ENCODE measurements around the gene CAPN15. TPM values are rescaled to one million over a fixed set of nuclear protein-coding genes. Genes with fewer than 3 reads are reported as not detected.

The CAPN15 gene
- polyA plus RNA-seq, 1 donor = 45.6 TPM

DNA sequence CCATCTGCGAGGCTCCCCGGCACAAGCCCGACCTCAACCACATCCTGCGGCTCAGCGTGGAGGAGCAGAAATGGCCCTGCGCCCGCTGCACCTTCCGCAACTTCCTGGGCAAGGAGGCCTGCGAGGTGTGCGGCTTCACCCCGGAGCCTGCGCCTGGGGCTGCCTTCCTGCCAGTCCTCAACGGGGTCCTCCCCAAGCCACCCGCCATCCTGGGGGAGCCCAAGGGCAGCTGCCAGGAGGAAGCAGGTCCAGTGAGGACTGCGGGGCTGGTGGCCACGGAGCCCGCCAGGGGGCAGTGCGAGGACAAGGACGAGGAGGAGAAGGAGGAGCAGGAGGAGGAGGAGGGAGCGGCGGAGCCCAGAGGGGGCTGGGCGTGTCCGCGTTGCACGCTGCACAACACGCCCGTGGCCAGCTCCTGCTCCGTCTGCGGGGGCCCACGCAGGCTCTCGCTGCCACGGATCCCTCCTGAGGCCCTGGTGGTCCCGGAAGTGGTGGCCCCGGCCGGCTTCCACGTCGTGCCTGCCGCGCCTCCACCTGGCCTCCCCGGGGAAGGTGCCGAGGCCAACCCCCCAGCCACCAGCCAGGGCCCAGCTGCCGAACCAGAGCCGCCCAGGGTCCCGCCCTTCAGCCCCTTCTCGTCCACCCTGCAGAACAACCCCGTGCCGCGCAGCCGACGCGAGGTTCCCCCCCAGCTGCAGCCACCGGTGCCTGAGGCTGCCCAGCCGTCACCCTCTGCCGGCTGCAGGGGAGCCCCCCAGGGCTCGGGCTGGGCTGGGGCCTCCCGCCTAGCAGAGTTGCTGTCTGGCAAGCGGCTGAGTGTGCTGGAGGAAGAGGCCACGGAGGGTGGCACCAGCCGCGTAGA is 19.6 kb downstream of the CAPN15 start:
- no peak overlapping the region for H3K4me3 ChIP-seq (ENCODE audit: low read length)
- DNase-seq = peak; percentile 50 to 55
- H3K4me1 ChIP-seq (ENCODE audit: control insufficient read depth, insufficient read depth, low read length) = peaks cover 17% of the 10 kb centered on the region
- no CpG with 5 or more reads among the region's 60 CpGs for WGBS (ENCODE audit: insufficient coverage, low lambda C conversion rate)
- peaks cover 25% of the 10 kb centered on the region for H3K9me3 ChIP-seq (ENCODE audit: control insufficient read depth, low read depth, low read length)
- H3K27me3 ChIP-seq (ENCODE audit: control insufficient read depth, insufficient read depth, low read length) = no peaks in the 10 kb centered on the region
- peaks cover 46% of the 10 kb centered on the region for H3K36me3 ChIP-seq (ENCODE audit: control insufficient read depth, insufficient read depth, low read length)
- H3K27ac ChIP-seq (ENCODE audit: low read length) = no peak overlapping the region

DNA sequence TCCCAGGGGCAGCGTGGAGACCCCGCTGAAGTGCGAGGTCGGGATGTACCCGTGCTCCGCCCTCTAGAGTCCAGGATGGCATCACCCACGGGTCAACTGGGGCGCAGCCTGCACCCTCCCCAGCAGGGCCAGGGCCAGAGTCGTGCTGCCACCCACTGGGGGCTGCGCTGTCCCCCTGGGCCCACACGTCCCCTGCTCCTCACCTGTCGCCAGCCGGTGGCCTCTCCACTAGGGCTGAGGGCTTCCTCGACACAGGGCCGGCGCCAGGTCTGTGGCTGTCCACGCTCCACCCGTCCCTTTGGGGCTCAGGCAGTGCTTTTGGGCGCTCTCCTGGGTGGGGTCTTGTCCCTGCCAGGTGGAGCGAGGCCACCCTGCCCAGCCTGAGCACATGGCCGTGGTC is 21.1 kb downstream of the CAPN15 start:
- WGBS (ENCODE audit: insufficient coverage, low lambda C conversion rate) = no CpG with 5 or more reads among the region's 21 CpGs
- peaks cover 8% of the 10 kb centered on the region for H3K4me1 ChIP-seq (ENCODE audit: control insufficient read depth, insufficient read depth, low read length)
- no peak for DNase-seq
- H3K27ac ChIP-seq (ENCODE audit: low read length) = no peak overlapping the region
- H3K4me3 ChIP-seq (ENCODE audit: low read length) = no peak overlapping the region
- no peaks in the 10 kb centered on the region for H3K27me3 ChIP-seq (ENCODE audit: control insufficient read depth, insufficient read depth, low read length)
- H3K9me3 ChIP-seq (ENCODE audit: control insufficient read depth, low read depth, low read length) = peaks cover 25% of the 10 kb centered on the region
- H3K36me3 ChIP-seq (ENCODE audit: control insufficient read depth, insufficient read depth, low read length) = peaks cover 49% of the 10 kb centered on the region

DNA sequence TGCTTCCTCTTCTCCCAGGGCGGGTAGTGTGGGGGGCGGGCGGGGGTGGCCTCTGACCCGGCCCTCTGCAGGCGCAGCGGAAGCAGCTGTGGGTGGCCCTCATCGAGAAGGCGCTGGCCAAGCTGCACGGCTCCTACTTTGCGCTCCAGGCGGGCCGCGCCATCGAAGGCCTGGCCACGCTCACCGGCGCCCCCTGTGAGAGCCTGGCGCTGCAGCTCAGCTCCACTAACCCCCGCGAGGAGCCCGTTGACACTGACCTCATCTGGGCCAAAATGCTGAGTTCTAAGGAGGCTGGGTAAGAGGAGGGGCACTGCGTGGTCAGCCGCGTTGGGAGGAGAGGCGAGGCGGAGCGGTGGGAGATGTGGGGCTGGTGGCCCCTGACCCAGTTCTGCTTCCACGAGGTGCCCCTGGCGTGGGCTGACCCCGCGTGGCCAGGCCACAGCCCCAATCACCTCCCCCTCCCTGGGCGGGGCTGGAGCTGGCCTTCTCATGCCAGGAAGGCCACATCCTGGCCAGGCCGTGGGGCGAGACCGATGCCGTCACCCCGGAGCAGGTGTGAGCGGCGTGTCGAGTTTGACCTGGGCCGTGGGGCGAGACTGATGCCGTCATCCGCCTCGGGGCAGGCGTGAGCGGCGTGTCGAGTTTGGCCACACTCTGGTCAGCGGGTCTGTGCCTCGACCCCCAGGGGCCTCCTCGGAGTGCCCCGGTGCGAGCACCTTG is 22.2 kb downstream of the CAPN15 start:
- no CpG with 5 or more reads among the region's 54 CpGs for WGBS (ENCODE audit: insufficient coverage, low lambda C conversion rate)
- Histone ChIP-seq H3K4me1 (ENCODE audit: control insufficient read depth, insufficient read depth, low read length) (no peaks in the 10 kb centered on the region), H3K9me3 (ENCODE audit: control insufficient read depth, low read depth, low read length) (peaks cover 22% of the 10 kb centered on the region), H3K27me3 (ENCODE audit: control insufficient read depth, insufficient read depth, low read length) (no peaks in the 10 kb centered on the region), H3K4me3 (ENCODE audit: low read length) (no peak overlapping the region), H3K27ac (ENCODE audit: low read length) (no peak overlapping the region), H3K36me3 (ENCODE audit: control insufficient read depth, insufficient read depth, low read length) (peaks cover 53% of the 10 kb centered on the region)
- no peak for DNase-seq

DNA sequence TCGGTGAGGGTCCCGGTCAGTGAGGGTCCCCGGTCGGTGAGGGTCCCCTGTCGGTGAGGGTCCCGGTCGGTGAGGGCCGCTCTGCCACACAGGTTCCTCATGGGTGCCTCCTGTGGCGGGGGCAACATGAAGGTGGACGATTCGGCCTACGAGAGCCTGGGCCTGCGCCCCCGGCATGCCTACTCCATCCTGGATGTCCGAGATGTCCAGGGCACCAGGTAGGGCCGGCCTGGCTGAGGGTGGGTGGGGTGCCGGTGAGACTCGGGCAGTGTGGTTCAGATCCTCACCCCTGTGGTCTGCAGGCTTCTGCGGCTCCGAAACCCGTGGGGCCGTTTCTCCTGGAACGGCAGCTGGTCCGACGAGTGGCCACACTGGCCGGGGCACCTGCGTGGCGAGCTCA is 23.7 kb downstream of the CAPN15 start:
- Histone ChIP-seq H3K27me3 (ENCODE audit: control insufficient read depth, insufficient read depth, low read length) (no peaks in the 10 kb centered on the region), H3K27ac (ENCODE audit: low read length) (no peak overlapping the region), H3K9me3 (ENCODE audit: control insufficient read depth, low read depth, low read length) (peaks cover 25% of the 10 kb centered on the region), H3K4me1 (ENCODE audit: control insufficient read depth, insufficient read depth, low read length) (no peaks in the 10 kb centered on the region), H3K36me3 (ENCODE audit: control insufficient read depth, insufficient read depth, low read length) (peaks cover 50% of the 10 kb centered on the region), H3K4me3 (ENCODE audit: low read length) (no peak overlapping the region)
- no peak for DNase-seq
- WGBS (ENCODE audit: insufficient coverage, low lambda C conversion rate) = no CpG with 5 or more reads among the region's 28 CpGs

DNA sequence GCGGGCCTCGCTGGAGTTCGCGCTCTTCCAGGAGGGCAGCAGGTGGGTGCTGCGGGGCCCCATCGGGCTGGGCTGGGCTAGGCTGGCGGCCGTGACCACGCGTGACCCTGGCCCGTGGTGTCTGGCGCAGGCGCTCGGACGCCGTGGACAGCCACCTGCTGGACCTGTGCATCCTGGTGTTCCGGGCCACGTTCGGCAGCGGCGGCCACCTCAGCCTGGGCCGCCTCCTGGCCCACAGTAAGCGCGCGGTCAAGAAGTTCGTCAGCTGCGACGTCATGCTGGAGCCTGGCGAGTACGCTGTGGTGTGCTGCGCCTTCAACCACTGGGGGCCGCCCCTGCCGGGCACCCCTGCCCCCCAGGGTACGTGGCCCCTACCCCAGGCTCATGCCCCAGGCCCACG is 24.7 kb downstream of the CAPN15 start:
- Histone ChIP-seq H3K27me3 (ENCODE audit: control insufficient read depth, insufficient read depth, low read length) (no peaks in the 10 kb centered on the region), H3K4me3 (ENCODE audit: low read length) (no peak overlapping the region), H3K27ac (ENCODE audit: low read length) (no peak overlapping the region), H3K36me3 (ENCODE audit: control insufficient read depth, insufficient read depth, low read length) (peaks cover 46% of the 10 kb centered on the region), H3K4me1 (ENCODE audit: control insufficient read depth, insufficient read depth, low read length) (no peaks in the 10 kb centered on the region), H3K9me3 (ENCODE audit: control insufficient read depth, low read depth, low read length) (peaks cover 19% of the 10 kb centered on the region)
- no peak for DNase-seq
- WGBS (ENCODE audit: insufficient coverage, low lambda C conversion rate) = no CpG with 5 or more reads among the region's 35 CpGs

DNA sequence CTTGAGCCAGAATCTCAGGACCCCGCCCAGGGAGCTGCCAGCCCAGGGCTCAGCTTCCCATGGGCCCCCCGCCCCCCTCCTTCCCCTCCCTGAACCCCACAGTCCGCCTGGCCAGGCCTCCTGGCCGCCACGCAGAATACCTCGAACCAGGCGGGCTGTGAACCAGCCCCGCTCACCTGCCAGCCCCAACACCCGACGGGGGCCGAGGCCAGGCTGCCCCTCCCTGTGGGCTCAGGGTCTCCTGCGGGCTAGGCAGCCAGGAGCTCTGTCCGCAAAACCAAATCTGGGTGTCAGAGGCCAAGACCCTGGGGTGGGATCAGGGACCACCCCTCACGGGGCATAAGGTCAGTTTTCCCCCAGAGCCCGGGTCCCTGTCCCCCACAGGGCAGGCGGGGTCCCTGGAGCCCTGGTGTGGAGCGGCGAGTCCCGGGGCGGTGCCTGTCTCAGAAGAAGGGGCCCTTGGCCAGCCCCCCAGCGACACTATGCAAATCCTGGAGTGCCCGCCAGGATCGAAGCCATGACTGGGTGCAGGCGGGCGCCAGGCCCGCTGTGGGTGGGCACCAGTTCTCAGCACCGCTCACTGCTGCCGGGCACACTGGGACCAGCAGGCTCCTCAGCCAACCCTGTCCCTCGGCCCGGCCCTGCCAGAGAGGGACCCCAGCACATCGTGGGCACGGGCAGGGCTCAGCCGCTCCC is 26.2 kb downstream of the CAPN15 start:
- WGBS (ENCODE audit: insufficient coverage, low lambda C conversion rate) = no CpG with 5 or more reads among the region's 33 CpGs
- H3K27me3 ChIP-seq (ENCODE audit: control insufficient read depth, insufficient read depth, low read length) = peaks cover 10% of the 10 kb centered on the region
- no peak overlapping the region for H3K27ac ChIP-seq (ENCODE audit: low read length)
- H3K4me1 ChIP-seq (ENCODE audit: control insufficient read depth, insufficient read depth, low read length) = no peaks in the 10 kb centered on the region
- DNase-seq = no peak
- no peak overlapping the region for H3K4me3 ChIP-seq (ENCODE audit: low read length)
- H3K9me3 ChIP-seq (ENCODE audit: control insufficient read depth, low read depth, low read length) = peaks cover 15% of the 10 kb centered on the region
- H3K36me3 ChIP-seq (ENCODE audit: control insufficient read depth, insufficient read depth, low read length) = peaks cover 39% of the 10 kb centered on the region

DNA sequence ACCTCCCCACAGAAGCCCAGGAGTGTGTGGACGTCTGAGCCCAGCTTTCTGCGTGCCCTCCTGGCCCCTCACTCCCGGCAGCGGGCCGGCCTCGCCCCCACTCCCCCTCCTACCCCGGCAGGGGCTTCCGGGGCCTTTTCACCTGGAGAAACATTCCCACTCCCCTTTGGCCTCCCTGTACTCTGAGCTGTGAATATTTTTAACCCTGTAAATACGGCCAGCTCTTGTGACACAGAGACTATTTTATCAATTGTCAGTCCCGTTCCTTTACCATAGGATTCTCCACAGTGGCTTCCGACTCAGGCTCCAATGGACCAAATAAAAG is 26.7 kb downstream of the CAPN15 start:
- no CpG with 5 or more reads among the region's 11 CpGs for WGBS (ENCODE audit: insufficient coverage, low lambda C conversion rate)
- Histone ChIP-seq H3K4me3 (ENCODE audit: low read length) (no peak overlapping the region), H3K36me3 (ENCODE audit: control insufficient read depth, insufficient read depth, low read length) (peaks cover 36% of the 10 kb centered on the region), H3K4me1 (ENCODE audit: control insufficient read depth, insufficient read depth, low read length) (peaks cover 4% of the 10 kb centered on the region), H3K27me3 (ENCODE audit: control insufficient read depth, insufficient read depth, low read length) (peaks cover 15% of the 10 kb centered on the region), H3K27ac (ENCODE audit: low read length) (no peak overlapping the region), H3K9me3 (ENCODE audit: control insufficient read depth, low read depth, low read length) (peaks cover 14% of the 10 kb centered on the region)
- DNase-seq = no peak

DNA sequence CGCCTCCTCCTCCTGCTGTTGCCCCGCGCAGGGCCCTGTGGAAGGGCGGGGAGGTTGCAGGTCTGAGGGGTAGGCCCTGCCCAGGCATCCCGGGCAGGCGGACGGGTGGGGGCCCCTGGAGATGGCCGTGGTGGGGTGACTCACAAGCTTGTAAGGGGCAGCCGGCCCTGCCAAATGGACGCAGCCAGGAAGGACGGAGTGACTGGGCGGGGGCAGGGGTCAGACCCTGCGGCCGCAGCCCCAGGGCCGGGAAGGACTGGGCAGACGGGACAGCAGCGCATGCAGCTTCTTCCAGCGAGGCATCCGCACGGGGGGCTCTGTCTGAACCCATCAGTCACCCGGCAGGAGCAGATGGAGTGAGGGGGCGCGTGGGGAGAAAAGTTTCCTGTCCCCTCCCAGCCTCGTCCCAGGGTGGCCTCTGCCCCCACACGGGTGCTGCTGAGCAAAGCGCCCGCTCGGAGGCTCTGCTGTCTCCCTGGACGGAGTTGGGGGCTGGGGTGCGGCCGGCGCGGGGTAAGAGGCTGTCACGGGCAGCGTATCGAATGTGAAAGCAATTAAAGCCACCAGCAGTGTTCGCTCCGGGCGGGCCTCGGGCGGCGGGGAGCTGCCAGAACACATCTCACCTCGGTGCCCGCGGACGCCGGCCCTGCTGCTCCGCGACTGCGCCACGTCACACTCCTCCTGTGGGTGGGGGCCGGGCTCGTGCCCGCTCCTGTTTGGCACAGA is 27.3 kb downstream of the CAPN15 start:
- no peak overlapping the region for H3K4me3 ChIP-seq (ENCODE audit: low read length)
- no peak for DNase-seq
- no CpG with 5 or more reads among the region's 54 CpGs for WGBS (ENCODE audit: insufficient coverage, low lambda C conversion rate)
- peaks cover 7% of the 10 kb centered on the region for H3K4me1 ChIP-seq (ENCODE audit: control insufficient read depth, insufficient read depth, low read length)
- H3K36me3 ChIP-seq (ENCODE audit: control insufficient read depth, insufficient read depth, low read length) = peaks cover 31% of the 10 kb centered on the region
- peaks cover 21% of the 10 kb centered on the region for H3K27me3 ChIP-seq (ENCODE audit: control insufficient read depth, insufficient read depth, low read length)
- peaks cover 9% of the 10 kb centered on the region for H3K9me3 ChIP-seq (ENCODE audit: control insufficient read depth, low read depth, low read length)
- no peak overlapping the region for H3K27ac ChIP-seq (ENCODE audit: low read length)

DNA sequence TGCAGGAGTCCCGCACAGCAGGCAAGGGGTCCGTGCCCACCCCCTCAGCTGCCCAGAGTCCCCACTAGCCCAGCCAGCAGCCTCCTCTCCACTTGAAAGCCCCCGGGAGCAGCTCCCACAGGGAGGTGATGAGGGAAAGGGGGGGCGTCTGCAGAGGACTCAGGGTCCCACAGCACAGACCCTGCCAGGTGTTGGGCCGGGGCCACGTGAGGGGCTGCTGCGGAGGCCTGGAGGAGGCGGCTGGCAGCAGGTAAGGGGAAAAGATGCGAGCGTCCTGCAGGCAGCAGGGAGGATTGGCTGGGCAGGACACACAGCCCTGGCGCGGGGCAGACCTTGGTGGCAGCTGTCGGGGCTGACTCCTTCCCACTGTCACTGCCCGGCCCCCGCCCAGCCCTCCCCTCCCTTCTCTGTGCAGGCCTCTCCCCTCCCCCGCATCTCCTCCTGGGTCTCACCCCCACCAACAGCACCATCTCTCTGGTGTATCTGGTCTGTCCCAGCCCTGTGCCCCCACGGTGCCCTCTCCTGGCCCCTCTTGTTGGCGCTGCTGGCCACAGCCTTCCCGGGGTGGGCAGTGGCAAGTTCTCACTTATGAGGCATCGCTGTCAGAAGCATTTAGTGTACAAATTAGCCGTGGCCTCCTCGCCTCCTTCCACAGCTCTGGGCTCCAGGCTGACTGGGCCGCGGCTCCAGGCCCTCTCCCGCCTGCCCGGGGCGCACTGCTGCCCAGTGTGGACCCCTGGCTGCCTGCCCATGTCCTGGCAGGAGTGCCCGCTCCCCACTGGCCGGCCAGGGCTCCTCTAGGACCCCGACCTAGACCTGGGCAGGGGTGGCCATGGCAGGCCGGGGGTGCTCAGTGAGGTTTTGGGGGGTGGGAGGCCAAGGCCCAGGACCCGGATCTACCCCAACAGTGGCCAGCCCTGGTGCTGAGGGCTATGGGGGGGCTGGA is 28.3 kb downstream of the CAPN15 start:
- WGBS (ENCODE audit: insufficient coverage, low lambda C conversion rate) = no CpG with 5 or more reads among the region's 32 CpGs
- no peak overlapping the region for H3K4me3 ChIP-seq (ENCODE audit: low read length)
- no peak overlapping the region for H3K27ac ChIP-seq (ENCODE audit: low read length)
- DNase-seq = no peak
- H3K4me1 ChIP-seq (ENCODE audit: control insufficient read depth, insufficient read depth, low read length) = peaks cover 7% of the 10 kb centered on the region
- H3K9me3 ChIP-seq (ENCODE audit: control insufficient read depth, low read depth, low read length) = peaks cover 8% of the 10 kb centered on the region
- H3K27me3 ChIP-seq (ENCODE audit: control insufficient read depth, insufficient read depth, low read length) = peaks cover 23% of the 10 kb centered on the region
- peaks cover 21% of the 10 kb centered on the region for H3K36me3 ChIP-seq (ENCODE audit: control insufficient read depth, insufficient read depth, low read length)

Data from large intestine (tissue), 3 donors.